Ishikawa (cell line): Measurements from ENCODE around the gene DOCK1.

Experiments used
- CREB1 ChIP-seq: IDR thresholded peaks from 2 replicates; pipeline ENCODE4 v1.6.1; 2012; ENCODE audit warnings: low read depth
- EP300 ChIP-seq: IDR thresholded peaks from 2 replicates; pipeline ENCODE4 v1.6.1; 2012; ENCODE audit warnings: borderline replicate concordance
- RAD21 ChIP-seq: IDR thresholded peaks from 2 replicates; pipeline ENCODE4 v1.6.1; 2012; ENCODE audit warnings: low read depth
- TCF12 ChIP-seq: IDR thresholded peaks from 2 replicates; pipeline ENCODE4 v1.6.1; 2012; ENCODE audit warnings: low read depth
- TEAD4 ChIP-seq: IDR thresholded peaks from 2 replicates; pipeline ENCODE4 v1.6.1; 2012

DNA sequence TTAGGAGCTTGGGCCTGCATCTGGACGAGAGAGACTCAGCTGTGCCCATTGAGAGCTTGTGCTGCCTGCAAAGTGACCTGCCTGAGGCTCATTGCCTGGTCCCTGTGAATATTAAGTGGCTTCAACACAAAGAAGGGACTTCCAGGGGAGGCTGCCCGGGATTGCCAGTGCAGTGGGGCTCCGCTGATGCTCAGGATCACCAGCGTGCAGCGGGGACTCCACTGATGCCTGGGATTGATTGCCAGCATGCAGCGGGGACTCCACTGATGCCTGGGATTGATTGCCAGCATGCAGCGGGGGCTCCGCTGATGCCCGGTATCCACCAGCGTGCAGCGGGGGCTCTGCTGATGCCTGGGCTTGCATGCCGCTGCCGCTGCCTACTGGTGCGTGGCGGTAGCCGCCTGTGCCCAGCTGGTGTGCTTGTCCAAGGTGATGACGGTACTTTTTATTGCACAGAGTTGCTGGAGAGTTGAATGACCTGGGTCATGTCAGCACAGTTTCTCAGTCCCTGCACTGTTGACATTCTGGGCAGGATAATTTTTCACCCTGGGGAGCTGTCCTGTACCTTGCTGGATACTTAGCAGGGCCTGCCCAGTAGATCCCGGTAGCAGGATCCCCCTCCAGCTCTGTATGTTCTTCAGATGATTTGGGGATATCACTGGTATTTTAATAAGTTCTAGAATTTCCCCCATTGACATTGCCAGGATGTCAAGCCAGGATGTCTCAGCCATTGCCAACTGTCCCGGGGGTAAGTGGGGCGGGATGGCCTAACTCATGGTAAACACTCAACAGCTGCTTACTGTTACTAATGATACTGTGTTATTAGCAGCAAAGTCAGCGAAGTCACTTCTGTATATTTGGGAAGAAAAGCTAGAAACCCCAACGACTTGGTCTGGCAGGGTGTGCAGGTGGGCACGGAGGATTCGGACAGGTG is 13.0 kb downstream of the DOCK1 start:
- no peak for TF ChIP-seq TCF12
- no peak for TF ChIP-seq EP300
- TF ChIP-seq TEAD4 = no peak
- no peak for TF ChIP-seq CREB1
- TF ChIP-seq RAD21 = no peak
